GM19438 (cell line): Measurements from ENCODE around the gene KLC3.
"Not testable (repeated sequence)": the region's sequence is repeated elsewhere in the genome, so short reads cannot be mapped to it uniquely, and the experiment has no call there.

ENCODE experiments used
- ATAC-seq: cut with Tn5 transposase; IDR thresholded peaks from one replicate; pipeline ENCODE4 v1.9.1; 2021; ENCODE audit warnings: low read depth; ENCODE audit not compliant: unreplicated experiment

Gene KLC3

DNA sequence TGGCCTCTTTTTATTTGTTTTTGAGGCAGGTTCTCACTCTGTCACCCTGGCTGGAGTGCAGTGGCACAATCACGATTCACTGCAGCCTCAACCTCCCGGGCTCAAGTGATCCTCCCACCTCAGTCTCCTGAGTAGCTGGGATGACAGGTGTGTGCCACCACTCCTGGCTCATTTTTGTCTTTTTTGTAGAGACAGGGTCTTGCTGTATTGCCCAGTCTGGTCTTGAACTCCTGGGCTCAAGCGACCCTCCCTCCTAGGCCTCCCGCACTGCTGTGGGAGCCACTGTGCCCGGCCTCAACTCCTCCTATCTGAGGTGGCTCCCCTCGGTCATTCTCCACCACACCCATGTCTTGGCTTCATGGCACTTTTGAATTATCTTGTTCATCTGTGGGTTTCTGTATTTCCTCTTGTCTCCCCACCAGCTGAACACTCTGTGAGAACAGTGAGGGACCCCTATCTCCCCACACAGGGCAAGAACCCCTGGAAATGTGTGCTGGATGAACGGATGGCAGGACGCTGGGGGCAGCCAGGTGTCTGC is 25.8 kb upstream of the KLC3 start:
- ATAC-seq: no peak

DNA sequence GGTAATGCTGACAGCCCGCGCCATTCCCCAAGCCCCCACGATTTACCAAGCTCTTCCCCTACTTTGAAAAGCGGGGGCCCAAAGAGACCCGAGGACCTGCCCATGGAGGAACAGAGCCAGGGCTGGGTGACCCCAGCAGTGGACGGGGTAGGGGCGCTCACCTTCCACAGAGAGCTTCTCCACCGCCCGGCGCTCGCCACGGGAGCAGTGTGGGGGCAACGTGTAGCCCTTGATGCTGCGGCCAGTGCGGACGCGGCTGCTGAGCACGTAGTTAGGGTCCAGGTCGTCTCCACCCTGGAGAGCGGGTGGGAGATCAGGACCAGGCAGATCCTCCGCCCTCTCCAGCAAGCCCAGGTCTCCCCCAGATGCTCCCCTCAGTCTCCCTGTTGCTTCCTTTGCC is 25.2 kb upstream of the KLC3 start:
- ATAC-seq: no peak

DNA sequence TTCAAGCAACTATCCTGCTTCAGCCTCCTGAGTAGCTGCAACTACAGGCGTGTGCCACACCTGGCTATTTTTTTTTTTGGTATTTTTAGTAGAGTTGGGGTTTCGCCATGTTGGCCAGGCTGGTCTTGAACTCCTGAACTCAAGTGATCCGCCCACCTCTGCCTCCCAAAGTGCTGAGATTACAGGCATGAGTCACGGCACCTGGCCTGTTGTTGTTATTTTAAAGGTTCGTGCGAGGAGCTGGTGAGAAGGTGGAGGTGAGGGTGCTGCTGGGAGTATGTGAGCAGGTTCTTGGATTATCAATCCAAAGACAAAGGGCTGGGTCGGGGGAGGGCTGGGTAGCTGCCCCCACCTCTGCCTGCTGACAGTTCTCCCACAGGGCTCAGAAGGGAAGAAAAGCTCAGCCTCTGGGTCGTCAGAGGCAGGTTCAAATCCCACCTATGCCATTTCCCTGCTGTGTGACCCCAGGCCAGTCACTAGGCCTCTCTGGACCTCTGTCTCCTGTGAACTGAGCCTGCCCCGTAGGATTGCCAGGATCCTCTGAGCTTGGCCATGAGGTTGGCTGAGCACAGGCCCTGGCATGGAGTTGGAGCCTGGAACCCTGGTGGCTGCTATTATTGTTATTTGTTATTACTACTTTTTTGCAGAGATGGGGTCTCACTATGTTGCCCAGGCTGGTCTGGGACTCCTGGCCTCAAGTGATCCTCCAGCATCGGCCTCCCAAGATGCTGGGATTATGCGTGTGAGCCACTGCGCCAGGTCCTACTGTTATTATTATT is 19.4 kb upstream of the KLC3 start:
- ATAC-seq: no peak

DNA sequence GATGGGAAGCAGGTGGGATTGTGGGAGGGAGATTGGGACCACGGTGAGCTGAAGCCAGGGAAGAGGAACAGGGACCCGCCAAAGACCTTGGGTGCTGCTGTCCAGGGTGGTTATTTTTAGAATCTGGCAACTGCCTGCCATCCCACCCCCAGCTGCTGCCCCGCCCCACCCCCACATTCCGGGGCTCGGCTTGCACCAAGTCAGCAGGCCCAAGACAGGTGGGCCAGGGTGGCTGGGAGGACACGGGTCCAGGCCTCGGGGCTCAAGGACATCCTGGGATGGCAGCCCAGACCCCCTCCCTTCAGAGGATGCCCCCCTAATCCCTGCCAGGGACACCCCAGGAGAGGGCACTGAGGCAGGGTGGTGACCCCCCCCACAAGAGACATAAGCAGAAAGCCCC is 18.7 kb upstream of the KLC3 start:
- ATAC-seq: no peak

DNA sequence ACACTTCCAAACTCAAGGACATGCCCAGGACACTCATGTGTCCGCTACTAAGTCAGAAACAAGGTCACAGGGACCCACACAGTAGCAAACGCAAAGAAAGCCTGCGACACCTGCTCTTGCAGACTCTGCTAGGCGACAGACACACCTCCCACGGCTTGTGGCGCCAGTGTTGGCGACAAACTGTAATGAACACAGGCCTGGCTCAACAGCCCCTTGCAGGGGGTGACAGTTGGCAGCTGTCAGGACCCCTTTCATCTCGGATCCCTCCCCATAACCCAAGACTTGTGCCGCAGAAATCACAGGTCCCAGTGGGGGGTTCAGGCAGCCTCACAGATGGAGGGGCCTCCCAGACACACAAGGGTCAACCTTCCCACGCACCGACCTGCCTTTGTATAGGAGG is 18.2 kb upstream of the KLC3 start:
- no peak for ATAC-seq

DNA sequence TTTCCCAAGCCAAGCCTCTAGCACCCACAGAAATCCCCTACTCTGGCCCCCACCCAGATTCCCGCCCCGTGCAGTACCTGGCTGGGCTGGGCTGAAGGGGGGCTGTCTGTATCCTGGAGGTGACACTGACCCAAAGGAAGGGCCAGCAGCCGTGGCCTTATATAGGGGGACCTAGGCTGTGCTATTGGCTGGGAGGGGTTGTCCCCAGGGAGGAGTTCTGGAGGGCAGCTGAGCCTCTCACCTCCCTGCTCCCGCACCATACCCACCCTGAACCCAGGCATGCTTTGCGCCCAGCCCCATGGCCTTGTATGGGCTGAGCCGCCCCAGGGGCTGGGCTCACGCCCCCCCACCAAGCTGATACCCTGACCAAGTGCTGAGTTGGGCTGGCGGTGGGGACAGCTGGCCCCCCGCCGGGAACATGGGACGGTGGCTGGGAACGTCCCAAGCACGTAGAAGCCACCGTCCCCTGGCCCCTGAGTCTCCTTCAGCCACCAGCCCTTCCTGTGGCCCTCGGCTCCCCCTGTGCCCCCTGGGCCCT is 17.7 kb upstream of the KLC3 start, which contains the start of gene CKM:
Gene CKM, minus strand, starts transcription at position 132 of the 538 bp plus-strand sequence. CDS start 3,162 bp downstream, outside the sequence.
- ATAC-seq: no peak

DNA sequence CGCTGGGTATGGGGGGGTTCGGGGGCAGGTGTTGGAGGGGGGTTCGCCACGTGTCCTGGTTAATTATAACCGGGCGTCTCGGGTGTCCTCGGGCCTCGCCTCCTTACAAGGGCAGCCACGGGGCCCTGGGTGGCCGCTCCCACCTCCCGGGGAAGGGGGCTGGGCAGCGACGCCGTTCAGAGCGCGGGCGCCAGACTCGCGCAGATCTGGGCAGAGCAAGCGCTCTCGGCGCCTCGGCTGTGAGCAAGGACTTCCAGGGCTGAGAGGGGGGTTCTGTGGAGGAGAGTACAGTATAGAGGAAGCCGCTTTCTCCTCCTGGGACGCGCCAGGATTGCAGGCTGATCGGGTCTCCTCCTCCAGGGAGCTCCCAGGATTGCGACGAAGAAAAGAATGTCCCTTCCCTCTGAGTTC is 16.9 kb upstream of the KLC3 start:
- no peak for ATAC-seq

DNA sequence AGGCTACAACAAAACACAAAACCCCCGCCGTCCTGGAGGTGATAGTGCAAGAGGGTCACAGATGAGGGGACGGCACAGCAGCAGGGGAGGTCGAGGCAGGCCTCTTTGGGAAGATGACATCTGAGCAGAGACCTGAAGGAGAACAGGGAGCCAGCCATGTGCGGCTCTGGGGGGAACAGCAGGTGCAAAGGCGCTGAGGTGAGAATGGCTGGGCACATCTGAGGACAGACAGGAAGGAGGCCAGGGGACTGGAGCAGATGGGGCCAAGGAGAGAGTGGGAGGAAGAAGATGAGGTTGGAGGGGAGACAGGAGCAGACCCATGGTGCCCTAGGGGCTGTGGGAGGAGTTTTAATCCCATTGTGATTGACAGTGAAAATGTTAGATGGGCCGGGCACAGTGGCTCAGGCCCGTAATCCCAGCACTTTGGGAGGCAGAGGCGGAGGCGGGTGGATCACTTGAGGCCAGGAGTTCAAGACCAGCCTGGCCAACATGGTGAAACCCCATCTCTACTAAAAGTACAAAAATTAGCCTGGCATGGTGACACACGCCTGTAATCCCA is 16.1 kb upstream of the KLC3 start:
- ATAC-seq: no peak

DNA sequence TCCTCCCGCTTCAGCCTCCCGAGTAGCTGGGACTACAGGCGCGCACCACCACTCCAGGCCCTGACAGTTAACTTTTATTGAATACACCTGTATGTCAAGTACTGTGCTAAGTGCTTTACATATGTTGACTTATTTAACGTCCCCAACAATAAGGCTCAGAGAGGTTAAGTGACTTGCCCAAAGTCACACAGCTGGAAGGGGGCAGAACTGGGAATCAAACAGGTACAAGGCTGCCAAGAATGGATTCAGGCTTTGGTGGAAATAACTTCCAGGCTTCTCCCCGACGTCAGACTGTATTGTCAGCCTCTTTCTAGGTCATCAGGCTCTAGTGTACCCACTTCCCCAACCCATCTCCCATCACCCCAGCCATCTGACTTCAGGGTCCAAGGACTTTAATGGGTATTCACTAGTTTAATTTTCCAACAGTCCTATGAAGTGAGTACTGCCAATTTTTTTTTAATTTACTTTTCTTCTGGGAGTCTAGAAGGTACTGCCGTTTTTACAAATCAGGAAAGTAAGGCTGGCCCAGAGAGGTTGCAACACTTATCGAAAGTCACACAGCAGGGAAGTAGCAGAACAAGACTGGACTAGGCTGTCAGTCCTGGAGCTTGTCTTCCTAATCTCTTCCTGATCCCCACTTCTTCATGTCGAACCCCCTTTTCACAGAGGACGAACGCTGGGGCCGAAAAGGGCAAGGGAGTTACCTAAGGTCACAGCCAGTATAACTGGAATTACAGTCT is 13.0 kb upstream of the KLC3 start:
- ATAC-seq: no peak

DNA sequence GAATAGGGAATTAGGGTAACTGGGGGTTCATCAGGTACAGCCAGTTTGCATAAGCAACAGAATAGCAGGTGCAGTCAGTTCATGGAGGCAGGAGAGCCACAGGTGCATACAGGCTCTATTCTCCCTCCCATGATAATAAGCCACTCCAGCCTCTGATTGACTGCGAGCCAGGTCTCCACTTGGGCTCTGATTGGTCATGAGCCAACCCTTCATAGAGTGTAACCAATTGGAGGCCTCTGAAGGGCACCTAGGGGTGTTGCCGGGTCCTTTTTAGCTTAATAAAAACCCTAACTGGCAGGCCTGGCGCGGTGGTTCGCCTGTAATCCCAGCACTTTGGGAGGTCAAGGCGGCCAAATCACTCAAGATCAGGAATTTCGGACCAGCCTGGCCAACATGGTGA is 9.1 kb upstream of the KLC3 start:
- no peak for ATAC-seq

DNA sequence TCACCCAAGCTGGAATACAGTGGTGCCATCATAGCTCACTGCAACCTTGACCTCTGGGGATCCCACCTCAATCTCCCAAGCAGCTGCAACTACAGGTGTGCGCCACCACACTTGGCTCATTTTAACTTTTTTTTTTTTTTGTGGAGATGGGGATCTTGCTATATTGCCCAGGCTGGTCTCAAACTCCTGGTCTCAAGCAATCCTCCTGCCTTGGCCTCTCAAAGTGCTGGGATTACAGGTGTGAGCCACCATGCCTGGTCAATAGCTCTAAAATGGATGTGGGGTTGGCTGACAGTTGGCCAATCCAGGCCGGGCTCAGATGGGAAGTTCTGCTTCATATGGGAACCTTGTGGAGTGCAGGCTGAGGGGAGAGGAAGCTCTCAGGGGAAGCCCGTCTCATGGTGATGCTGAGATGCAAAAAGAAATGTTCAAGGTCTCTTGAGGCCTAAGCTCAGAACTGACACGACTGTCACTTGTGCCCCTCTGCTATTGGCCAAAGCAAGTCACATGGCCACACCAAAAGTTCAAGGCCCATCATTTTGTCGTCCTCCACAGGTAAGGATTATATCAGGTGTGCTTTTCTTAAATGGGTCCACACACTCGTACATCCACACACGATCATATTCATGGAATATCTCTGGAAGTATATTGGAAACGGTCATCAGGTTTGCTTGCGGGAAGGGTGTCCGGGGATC is 6.8 kb upstream of the KLC3 start:
- ATAC-seq: no peak

DNA sequence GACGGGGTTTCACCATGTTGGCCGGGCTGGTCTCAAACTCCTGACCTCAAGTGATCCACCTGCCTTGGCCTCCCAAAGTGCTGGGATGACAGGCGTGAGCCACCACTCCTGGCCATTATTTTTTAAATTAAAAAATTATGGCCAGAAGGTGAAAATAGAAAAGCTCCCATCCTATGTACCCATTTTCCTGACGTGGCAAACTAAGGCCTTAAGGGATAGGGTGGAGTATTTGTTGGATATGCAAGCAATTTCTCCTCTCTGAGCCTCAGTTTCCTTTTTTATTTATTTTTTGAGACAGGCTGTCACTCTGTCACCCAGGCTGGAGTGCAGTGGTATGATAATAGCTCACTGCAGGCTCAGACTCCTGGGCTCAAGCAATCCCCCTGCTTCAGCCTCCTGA is 5.7 kb upstream of the KLC3 start:
- ATAC-seq: not testable (repeated sequence)

DNA sequence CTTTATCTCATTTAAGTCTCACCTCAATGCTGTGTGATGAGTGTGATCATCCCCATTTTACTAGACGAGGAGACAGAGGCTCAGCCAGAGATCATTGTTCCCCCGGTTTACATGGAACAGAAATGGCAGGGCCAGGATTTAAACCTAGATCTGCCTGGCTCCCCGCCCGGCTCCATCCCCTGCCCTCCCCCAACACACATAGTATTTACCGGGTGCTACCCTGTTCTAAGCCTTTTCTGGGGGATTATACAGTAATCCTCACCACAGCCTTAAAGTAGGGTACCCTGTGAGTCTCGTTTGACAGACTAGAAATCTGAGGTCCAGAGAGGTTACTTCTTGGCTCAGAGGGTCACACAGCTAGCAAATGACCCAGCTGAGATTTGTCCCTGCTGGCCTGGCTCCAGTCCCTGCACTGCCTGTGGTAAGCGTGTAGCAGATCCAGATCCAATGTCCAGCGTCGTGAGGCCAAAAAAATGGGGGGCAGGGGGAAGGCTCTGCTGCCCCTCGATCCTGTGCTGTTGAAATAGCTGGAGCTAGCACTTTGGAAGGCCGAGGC is 3.8 kb upstream of the KLC3 start:
- no peak for ATAC-seq

DNA sequence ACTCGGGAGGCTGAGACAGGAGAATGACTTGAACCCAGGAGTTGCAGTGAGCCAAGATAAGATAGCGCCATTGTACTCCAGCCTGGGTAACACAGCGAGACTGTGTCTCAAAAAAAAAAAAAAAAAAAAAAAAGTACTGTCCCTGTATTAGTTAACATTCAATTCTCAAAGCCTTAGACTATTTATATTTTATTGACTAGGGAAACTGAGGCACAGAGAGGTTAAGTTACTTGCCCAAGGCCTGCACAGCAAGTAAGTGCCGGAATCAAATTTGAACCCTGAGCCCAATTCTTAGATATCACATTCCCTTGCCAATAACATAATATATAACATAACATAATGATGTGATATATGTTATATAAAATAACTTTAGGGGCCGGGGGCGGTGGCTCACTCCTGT is 921 bp upstream of the KLC3 start:
- ATAC-seq: no peak

DNA sequence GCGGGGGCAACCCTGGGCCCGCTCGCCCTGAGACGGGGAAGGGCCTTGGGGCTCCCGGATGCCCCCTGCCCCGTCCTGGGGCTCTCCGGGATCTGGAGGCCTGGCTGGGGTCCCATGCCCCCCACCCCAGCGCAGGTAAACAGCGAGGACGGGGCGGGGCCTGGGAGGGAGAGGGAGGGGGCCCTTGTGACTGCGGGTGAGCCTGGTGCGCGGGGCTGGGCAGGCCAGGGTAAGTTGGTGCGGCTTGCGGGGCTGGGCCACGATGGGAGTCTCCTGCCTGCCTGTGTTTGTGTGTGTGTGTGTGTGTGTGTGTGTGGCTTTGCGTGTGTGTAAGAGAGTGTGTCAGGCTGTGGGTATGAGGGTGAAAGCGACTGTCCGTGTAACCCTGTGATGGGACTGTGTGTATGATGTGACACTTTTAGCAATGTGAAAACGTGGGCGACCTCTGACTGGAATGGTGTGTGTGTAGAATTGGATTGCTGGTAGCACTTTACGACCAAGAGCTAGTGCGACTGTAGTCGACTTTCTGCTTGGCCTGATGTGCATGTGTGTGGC is 426 bp downstream of the KLC3 start:
- ATAC-seq: no peak

DNA sequence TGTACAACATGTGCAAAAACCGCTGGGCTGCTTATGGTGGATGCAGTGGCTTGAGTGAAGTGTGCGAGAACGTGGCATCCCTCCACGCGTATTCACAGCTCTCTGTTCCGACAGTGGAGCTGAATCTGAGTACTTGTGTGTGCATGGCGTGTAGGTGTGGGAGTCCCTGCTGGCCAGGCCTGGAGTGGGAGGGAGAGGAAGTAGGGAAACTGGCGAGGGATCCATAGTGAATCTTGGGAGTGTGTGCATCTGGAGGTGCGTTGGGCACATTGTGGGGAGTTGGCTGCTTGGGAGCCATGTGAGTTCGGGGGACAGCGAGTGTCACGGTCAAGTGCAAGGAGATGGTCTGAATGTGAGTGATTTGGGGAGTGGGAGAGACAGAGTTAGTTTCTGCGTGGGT is 2.4 kb downstream of the KLC3 start:
- ATAC-seq: no peak

DNA sequence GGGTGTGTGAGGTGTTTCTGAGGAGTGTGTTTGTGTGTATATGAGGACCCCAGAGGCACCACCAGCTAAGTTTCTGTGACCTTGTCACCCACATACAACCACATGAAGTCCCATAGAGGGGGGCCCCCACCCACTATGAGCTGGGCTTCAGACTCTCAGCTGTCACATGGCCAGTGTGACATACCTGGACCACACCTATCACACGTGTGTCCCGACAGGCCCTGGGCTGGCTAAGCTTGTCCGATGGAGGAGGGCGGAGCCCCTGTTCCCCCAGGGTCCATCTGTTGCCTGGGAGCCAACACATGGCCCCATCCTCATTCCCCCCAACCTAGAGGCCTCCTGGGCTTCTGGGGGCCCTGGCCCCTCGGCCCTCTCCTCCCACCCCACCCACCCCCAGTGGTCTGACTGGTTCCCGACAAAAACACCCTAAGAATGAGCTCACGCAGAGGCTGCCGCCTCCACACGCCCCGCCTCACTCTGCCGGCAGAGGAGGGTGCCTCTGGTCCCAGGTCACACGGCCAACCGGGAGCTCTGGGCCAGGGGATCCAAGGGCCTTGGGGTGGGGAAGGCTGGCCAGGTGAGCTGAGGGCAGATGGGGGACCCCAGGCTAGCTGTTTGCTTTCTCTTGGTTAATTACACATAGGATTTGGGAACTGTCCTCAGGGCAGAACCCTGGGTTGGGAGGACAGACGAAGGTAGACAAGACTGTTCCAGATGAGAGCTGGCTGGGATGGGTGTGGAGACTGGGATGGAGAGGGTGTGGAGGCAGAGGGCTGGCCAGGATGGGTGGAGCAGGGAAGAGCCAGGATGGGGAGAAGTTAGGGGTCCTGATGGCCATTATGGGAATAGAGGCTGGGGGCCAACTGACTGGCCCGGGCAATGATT is 4.3 kb downstream of the KLC3 start:
- no peak for ATAC-seq

DNA sequence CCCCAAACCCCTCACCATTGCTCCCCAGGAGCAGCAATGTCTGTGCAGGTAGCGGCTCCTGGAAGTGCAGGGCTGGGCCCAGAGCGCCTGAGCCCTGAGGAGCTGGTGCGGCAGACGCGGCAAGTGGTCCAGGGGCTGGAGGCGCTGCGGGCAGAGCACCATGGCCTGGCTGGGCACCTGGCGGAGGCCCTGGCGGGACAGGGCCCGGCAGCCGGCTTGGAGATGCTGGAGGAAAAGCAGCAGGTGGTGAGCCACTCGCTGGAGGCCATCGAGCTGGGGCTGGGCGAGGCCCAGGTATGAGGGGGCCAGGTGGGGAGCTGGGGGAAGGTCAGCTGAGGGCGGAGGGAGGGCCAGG is 4.9 kb downstream of the KLC3 start:
- no peak for ATAC-seq

DNA sequence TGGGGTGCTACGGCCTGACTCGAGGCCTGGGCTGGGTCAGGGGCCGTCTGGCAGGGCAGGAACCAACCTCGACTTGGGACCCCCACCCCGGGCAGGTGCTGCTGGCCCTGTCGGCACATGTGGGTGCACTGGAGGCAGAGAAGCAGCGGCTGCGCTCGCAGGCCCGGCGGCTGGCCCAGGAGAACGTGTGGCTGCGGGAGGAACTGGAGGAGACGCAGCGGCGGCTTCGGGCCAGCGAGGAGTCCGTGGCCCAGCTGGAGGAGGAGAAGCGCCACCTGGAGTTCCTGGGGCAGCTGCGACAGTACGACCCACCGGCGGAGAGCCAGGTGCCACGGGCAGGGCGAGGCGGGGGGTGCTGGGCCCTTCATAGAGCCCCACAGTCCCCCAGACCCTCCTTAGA is 5.9 kb downstream of the KLC3 start:
- ATAC-seq: no peak
